NCI-H748 (cell line): ENCODE measurements around the gene ZFR2.
"Not testable (repeated sequence)": the region's sequence is repeated elsewhere in the genome, so short reads cannot be mapped to it uniquely, and the experiment has no call there.

Source experiments
- DNase-seq: peaks from one replicate; lab custom pipeline; 2025; ENCODE audit not compliant: unreplicated experiment; lab: John Stamatoyannopoulos, UW

The ZFR2 gene

GRCh38 chr19:3774621-3775373 lies 94.0 kb downstream of the ZFR2 start:
- DNase-seq: no peak

- DNase-seq: no peak
Observed at GRCh38 chr19:3773814-3774515, 94.9 kb downstream of the ZFR2 start.

GRCh38 chr19:3771906-3772455 lies 96.9 kb downstream of the ZFR2 start, which contains the start of gene RAX2:
TSS of gene RAX2 (minus strand) at chr19:3772228. CDS start at chr19:3771742, 486 bp downstream.
- DNase-seq: no peak

GRCh38 chr19:3771000-3771905 lies 97.6 kb downstream of the ZFR2 start:
- DNase-seq: no peak

DNA sequence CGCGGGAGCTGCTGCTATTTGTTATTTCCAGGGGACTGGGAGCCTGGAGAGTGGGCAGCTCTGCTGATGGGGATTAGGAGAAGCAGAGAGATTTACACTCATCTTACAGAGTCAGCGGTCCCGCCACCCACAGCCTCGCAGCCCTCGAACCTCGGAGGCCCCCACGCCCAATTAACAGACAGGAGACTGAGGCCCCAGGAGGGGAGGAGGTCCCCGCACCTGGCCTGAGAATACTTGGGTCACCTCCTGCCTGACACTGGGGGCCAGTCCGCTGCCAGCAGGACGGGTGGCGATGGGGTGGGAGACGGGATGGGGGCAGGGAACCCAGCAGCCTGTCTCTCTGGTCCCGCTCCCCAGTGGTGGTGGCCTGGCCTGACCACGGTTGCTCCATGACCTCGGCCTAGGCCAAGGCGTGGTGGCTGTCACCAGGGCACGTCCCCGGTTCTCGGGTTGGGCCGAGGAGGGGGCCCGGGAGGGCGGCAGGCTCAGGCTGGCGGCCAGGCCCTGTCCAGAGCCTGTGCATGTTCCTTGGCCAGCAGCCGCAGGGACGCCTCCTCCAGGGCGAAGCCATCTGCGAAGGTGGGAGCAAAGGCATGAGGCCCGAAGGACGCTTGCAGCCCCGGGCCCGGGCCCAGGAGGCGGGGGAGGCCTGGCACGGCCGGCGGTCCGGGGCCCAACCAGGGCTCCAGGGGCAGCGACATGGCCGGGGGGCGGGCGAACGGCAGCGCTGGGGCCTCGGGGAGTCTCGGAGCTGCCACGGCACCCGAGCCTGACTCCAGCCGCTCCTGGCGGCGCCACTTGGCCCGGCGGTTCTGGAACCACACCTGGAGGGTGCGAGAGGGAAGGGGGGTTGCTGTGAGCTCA lies 98.5 kb downstream of the ZFR2 start:
- DNase-seq: no peak

DNA sequence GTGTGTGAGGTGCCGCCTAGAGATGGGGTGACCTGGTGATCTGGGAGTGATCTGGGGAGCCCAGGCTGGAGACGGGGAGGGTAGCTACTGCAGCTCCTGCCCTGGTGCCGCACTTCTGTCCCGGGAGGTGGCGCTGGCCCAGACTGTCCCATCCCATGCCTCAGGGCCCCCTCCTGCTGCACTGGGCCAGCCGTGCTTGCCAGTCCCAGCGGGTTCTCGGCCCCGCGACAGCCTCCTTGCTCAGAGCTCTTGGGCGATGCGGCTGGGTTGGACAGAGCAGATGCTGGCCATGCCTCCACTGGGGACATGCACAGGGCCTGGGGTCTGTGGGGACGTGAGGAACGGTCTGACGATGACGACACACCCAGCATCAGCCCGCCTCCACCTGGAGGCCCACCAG lies 99.3 kb downstream of the ZFR2 start:
- DNase-seq: no peak

- no peak for DNase-seq
Observed at GRCh38 chr19:3768748-3769099, 100.1 kb downstream of the ZFR2 start.

GRCh38 chr19:3768015-3768747 lies 100.7 kb downstream of the ZFR2 start:
- DNase-seq: no peak

DNA sequence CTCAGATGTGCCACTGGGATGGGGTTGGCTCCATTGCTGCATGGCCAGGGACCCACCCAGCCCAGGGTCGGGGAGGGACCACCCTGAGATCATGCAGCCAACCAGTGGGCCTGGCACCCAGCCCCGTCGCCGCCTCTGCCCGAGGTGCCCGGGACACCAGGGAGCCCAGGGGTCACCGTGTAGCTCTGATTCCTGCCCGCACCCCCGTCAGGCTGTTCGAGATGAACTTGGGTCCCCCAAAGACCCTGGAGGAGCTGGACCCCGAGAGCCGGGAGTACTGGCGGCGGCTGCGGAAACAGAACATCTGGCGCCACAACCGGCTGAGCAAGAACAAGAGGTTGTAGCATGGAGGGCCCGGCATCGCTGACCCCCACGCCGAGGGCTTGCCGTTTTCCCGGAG lies 101.8 kb downstream of the ZFR2 start:
- no peak for DNase-seq

- DNase-seq: no peak
Observed at GRCh38 chr19:3766520-3766919, 102.3 kb downstream of the ZFR2 start.

GRCh38 chr19:3765757-3766156 lies 103.1 kb downstream of the ZFR2 start:
- DNase-seq: not testable (repeated sequence)

- no peak for DNase-seq
Observed at GRCh38 chr19:3765121-3765520, 103.7 kb downstream of the ZFR2 start.

DNA sequence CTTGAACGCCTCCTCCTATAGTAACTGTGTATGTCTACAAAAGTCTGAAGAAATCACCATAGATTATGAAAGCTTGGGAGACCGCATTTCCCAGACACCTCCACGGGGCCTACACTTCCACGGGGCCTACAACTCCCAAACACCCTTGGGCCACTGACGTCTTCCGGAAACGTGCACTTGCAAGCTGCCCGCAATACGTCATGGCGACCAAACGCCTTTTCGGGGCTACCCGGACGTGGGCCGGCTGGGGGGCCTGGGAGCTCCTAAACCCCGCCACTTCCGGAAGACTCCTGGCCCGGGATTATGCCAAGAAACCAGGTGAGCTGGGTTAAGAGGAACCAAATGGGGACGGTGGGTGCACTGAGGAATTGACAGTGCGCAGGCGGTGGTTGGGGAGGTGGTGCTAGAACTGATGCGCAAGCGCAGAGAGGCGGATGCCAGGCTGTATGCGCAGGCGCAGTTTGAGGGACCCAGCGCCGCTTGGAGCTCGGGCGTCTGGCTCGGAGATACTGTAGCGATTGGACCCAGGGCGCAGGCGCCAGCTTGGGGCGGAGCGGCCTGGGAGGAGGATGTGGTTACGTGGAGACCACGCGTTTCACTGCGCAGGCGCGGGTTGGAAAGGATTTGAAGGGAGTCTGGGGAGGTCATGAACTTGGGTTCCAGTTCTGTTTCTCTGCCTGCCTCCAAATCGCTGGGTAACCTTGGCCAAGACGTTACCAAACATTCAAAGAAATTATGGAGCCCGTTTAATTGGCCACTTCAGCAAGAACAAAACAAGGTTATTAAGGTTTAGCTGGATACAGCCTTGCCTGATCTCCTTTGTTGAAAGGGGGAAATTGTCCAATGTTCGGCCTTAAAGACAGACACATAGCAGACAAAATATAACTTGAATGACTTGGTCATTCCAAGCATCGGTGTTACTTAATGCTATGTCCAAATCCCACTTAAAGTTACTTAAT lies 106.1 kb downstream of the ZFR2 start, which contains the start of gene MRPL54:
TSS of gene MRPL54 (plus strand) at position 182 of the 959 bp plus-strand sequence. CDS start at position 201, 19 bp downstream.
- DNase-seq: peak; percentile 96

GRCh38 chr19:3762130-3762473 lies 106.7 kb downstream of the ZFR2 start:
- no peak for DNase-seq

DNA sequence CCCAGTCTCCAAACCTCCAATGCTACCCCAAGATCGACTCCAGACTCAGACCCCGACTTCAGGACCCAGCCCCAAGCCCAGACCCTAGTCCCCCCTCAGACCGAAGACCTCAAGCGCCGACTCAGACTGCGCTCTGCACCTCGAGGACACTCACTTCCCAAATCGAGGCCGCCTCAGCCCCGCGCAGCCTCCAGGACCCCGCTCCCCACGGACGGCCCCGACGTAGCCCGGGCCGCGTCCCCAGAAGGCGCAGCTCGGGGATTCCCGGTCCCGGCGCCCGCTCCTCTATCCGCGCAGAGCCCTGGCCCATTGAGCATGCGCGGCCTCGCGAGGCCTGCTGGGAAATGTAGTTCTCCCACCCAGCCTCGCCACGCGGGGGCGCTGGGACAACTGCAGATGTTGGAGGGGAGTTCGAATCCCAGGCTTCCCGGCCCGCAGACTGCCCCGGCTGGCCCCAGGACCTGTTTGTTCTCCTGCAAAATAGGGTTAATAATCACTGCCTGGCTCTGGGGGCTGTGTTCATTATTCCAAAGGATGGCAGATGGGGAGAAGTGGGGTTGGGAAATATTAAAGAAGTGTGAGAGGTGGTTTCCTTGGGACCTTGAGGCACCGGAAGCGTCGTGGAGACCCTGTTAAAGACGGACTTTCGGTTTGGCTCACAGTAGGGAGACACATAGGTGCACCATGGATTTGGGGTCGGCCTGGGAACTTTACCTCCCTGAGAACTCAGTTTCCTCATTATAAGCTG lies 107.3 kb downstream of the ZFR2 start, which contains the start of gene APBA3:
TSS of gene APBA3 (minus strand) at position 311 of the 748 bp plus-strand sequence. CDS start 1,428 bp downstream, outside the sequence.
- DNase-seq: peak; percentile 77

- no peak for DNase-seq
Observed at GRCh38 chr19:3760871-3761361, 107.9 kb downstream of the ZFR2 start.

GRCh38 chr19:3759482-3760254 lies 109.2 kb downstream of the ZFR2 start:
- no peak for DNase-seq
